HEK293T (cell line): ENCODE results near the gene CDC42SE2.

Experiments
- CTCF ChIA-PET: fragments of 350-600 bp; formaldehyde crosslinking; extraction: SDS; loops from one replicate; lab custom pipeline; 2021; ENCODE audit warnings: antibody characterized with exemption, inconsistent platforms; lab: Yijun Ruan, JAX
- POLR2A ChIA-PET: fragments of 350-600 bp; formaldehyde crosslinking; extraction: SDS; loops from one replicate; lab custom pipeline; 2020; ENCODE audit warnings: antibody characterized with exemption, inconsistent platforms; lab: Yijun Ruan, JAX
- DNase-seq: peaks from one replicate; pipeline ENCODE4 v3.0.0; 2012; ENCODE audit warnings: mixed read lengths; ENCODE audit errors: extremely low spot score
- ARNT ChIP-seq: fragments of 450-650 bp; IDR thresholded peaks from 2 replicates; pipeline ENCODE4 v1.6.1; 2017; ENCODE audit warnings: mild to moderate bottlenecking
- BHLHE40 ChIP-seq: fragments of 450-650 bp; IDR thresholded peaks from 2 replicates; pipeline ENCODE4 v1.6.1; 2016; ENCODE audit warnings: mild to moderate bottlenecking, moderate library complexity, borderline replicate concordance
- CTBP1 ChIP-seq: fragments of 450-650 bp; IDR thresholded peaks from 2 replicates; pipeline ENCODE4 v1.6.1; 2016; ENCODE audit warnings: borderline replicate concordance
- ELF4 ChIP-seq: fragments of 450-650 bp; IDR thresholded peaks from 2 replicates; pipeline ENCODE4 v1.6.1; 2017; ENCODE audit warnings: antibody characterized with exemption
- FOXA1 ChIP-seq: fragments of 450-650 bp; IDR thresholded peaks from 2 replicates; pipeline ENCODE4 v1.6.1; 2016; ENCODE audit warnings: mild to moderate bottlenecking
- FOXK2 ChIP-seq: fragments of 450-650 bp; IDR thresholded peaks from 2 replicates; pipeline ENCODE4 v1.6.1; 2016; ENCODE audit warnings: mild to moderate bottlenecking
- FOXM1 ChIP-seq: fragments of 450-650 bp; IDR thresholded peaks from 2 replicates; pipeline ENCODE4 v1.6.1; 2017; ENCODE audit warnings: mild to moderate bottlenecking, borderline replicate concordance
- HDGF ChIP-seq: fragments of 450-650 bp; IDR thresholded peaks from 2 replicates; pipeline ENCODE4 v1.6.1; 2017; ENCODE audit warnings: antibody characterized with exemption, borderline replicate concordance
- L3MBTL2 ChIP-seq: fragments of 450-650 bp; conservative IDR thresholded peaks from 2 replicates; pipeline ENCODE4 v1.6.1; 2016; ENCODE audit warnings: mild to moderate bottlenecking
- LEF1 ChIP-seq: fragments of 450-650 bp; IDR thresholded peaks from 2 replicates; pipeline ENCODE4 v1.6.1; 2017; ENCODE audit warnings: mild to moderate bottlenecking, borderline replicate concordance
- NFRKB ChIP-seq: fragments of 450-650 bp; IDR thresholded peaks from 2 replicates; pipeline ENCODE4 v1.6.1; 2016; ENCODE audit warnings: mild to moderate bottlenecking, moderate library complexity
- PKNOX1 ChIP-seq: fragments of 450-650 bp; IDR thresholded peaks from 2 replicates; pipeline ENCODE4 v1.6.1; 2016
- SP1 ChIP-seq: fragments of 450-650 bp; IDR thresholded peaks from 2 replicates; pipeline ENCODE4 v1.6.1; 2017
- SUZ12 ChIP-seq: fragments of 450-650 bp; IDR thresholded peaks from 2 replicates; pipeline ENCODE4 v1.6.1; 2016; ENCODE audit warnings: mild to moderate bottlenecking
- TARDBP ChIP-seq: fragments of 450-650 bp; IDR thresholded peaks from 2 replicates; pipeline ENCODE4 v1.6.1; 2016
- ZNF384 ChIP-seq: fragments of 450-650 bp; IDR thresholded peaks from 2 replicates; pipeline ENCODE4 v1.6.1; 2016

The CDC42SE2 gene

GRCh38 chr5:131221008-131221703 is 42.7 kb upstream of the CDC42SE2 start:
- ChIA-PET POLR2A (no interaction called here), CTCF (interaction anchor here (0.7 kb wide), 1 partner anchor 728 kb away, joined by 3 read pairs; no protein-coding TSS in a partner anchor)
- no peak for DNase-seq
- no peak for TF ChIP-seq ZNF384
- TF ChIP-seq CTBP1: no peak
- no peak for TF ChIP-seq NFRKB
- TF ChIP-seq SUZ12: no peak
- TF ChIP-seq LEF1: no peak
- TF ChIP-seq SP1: no peak
- no peak for TF ChIP-seq PKNOX1
- no peak for TF ChIP-seq L3MBTL2
- no peak for TF ChIP-seq ARNT
- TF ChIP-seq FOXK2: no peak
- no peak for TF ChIP-seq HDGF
- TF ChIP-seq ELF4: no peak
- no peak for TF ChIP-seq TARDBP
- no peak for TF ChIP-seq FOXA1
- TF ChIP-seq FOXM1: no peak
- TF ChIP-seq BHLHE40: no peak

GRCh38 chr5:131221888-131222287 is 42.0 kb upstream of the CDC42SE2 start:
- TF ChIP-seq CTBP1 (no peak), L3MBTL2 (no peak), TARDBP (no peak), SUZ12 (no peak), ARNT (no peak), HDGF (no peak), LEF1 (no peak), ZNF384 (no peak), PKNOX1 (no peak), BHLHE40 (no peak), NFRKB (no peak), ELF4 (no peak), FOXM1 (no peak), FOXK2 (no peak), SP1 (no peak), FOXA1 (no peak)
- DNase-seq: no peak
- CTCF ChIA-PET: no interaction called here
- POLR2A ChIA-PET: no interaction called here

GRCh38 chr5:131222731-131223130 is 41.1 kb upstream of the CDC42SE2 start:
- TF ChIP-seq TARDBP: no peak
- no peak for TF ChIP-seq LEF1
- no peak for TF ChIP-seq FOXA1
- TF ChIP-seq ZNF384: no peak
- no peak for TF ChIP-seq L3MBTL2
- TF ChIP-seq ELF4: no peak
- TF ChIP-seq SUZ12: no peak
- no peak for TF ChIP-seq SP1
- ChIA-PET CTCF (no interaction called here), POLR2A (no interaction called here)
- no peak for DNase-seq

GRCh38 chr5:131223751-131224386 is 40.0 kb upstream of the CDC42SE2 start:
- no peak for TF ChIP-seq SUZ12
- no peak for TF ChIP-seq ARNT
- no peak for TF ChIP-seq FOXA1
- no peak for TF ChIP-seq TARDBP
- TF ChIP-seq PKNOX1: no peak
- no peak for TF ChIP-seq LEF1
- TF ChIP-seq NFRKB: no peak
- no peak for TF ChIP-seq FOXK2
- no peak for TF ChIP-seq SP1
- POLR2A ChIA-PET: no interaction called here
- no peak for DNase-seq
- CTCF ChIA-PET: no interaction called here

GRCh38 chr5:131224387-131225201 is 39.3 kb upstream of the CDC42SE2 start:
- no peak for DNase-seq
- ChIA-PET POLR2A (no interaction called here), CTCF (interaction anchor here (0.5 to 0.6 kb wide), 2 partner anchors 36 to 42 kb away, joined by 3 to 5 read pairs; no protein-coding TSS in a partner anchor)
- TF ChIP-seq NFRKB (no peak), SP1 (no peak), ZNF384 (no peak), SUZ12 (no peak), PKNOX1 (no peak), ELF4 (no peak), LEF1 (no peak), FOXM1 (no peak), FOXA1 (no peak), HDGF (no peak), TARDBP (no peak), ARNT (no peak), BHLHE40 (no peak), CTBP1 (no peak), FOXK2 (no peak)
